ENCODE data around the gene NKD1.

Gene NKD1

DNA sequence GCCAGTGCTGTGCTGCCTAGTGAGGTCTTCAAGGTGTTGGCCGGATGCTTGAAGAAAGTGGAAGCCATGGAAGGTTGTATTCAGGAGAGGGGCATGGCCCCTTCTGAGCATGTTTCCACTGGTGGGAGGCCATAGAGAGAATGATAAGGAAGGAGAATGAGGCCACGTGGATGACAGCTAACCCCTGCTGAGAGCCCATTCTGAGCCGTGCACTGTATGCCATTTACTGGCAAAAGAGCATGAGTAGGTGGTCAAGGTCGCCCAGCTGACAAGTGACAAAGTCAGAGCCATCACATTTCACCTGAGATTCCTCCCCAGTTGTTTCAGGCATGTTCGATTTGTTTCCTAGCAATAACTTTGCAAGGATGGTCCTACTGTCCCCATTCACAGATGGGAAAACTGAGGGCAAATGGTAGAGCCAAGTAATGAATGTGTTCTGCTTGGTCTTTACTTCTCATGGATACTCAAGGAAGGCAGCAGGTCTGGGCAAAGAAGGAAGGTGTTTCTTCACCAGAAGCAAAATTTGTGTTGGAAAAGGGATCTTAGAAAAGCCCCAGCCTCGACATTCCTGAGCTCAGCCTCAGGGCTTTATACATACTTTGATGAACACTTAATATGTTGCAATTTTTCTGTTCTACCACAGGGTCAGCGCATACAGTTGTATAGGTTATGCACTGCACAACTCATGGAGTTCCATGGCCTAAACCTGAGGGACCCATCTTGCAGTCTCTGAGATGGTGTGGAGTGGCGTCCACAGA, 10.5 kb upstream of the NKD1 start:
- no peak overlapping the region for H4K91ac ChIP-seq (ENCODE audit: low read length)
- no peak overlapping the region for H2AK5ac ChIP-seq (ENCODE audit: low read length, severe bottlenecking)
- H3K18ac ChIP-seq (ENCODE audit: low read depth in 1 of 2, low read length in 2 of 2), result no peak overlapping the region
- no peak overlapping the region for H3K9ac ChIP-seq (ENCODE audit: low read length)
- no peak overlapping the region for H2AFZ ChIP-seq (ENCODE audit: low read depth, low read length)
- H3K4me1 ChIP-seq (ENCODE audit: control insufficient read depth, insufficient read depth, low read depth, low read length), result no peaks in the 10 kb centered on the region
- H4K8ac ChIP-seq (ENCODE audit: low read length), result no peak overlapping the region
- H3K27me3 ChIP-seq (ENCODE audit: control insufficient read depth in 1 of 2, insufficient read depth in 1 of 2, low read length in 2 of 2), result peaks cover 10 to 20% of the 10 kb centered on the region in 2 experiments
- no peak overlapping the region for H3K4ac ChIP-seq (ENCODE audit: low read depth in 1 of 2, low read length in 2 of 2)
- WGBS, result 66% methylated on average over 8 of the region's 8 CpGs
- H3K23ac ChIP-seq (ENCODE audit: low read length in 2 of 2), result no peak overlapping the region
- H3K14ac ChIP-seq (ENCODE audit: low read length in 2 of 2), result no peak overlapping the region
- no peaks in the 10 kb centered on the region for H3K36me3 ChIP-seq (ENCODE audit: control insufficient read depth in 1 of 2, insufficient read depth in 2 of 2, low read depth in 1 of 2, low read length in 2 of 2)
- H3K9me3 ChIP-seq (ENCODE audit: control insufficient read depth, low read length), result no peaks in the 10 kb centered on the region
- H3K4me3 ChIP-seq (ENCODE audit: insufficient read depth in 1 of 2, low read depth in 1 of 2, low read length in 2 of 2), result no peak overlapping the region
- H3K4me2 ChIP-seq (ENCODE audit: low read length, poor library complexity, severe bottlenecking), result no peak overlapping the region
- no peak overlapping the region for H2BK120ac ChIP-seq (ENCODE audit: low read depth, low read length)
- no peak overlapping the region for H2BK12ac ChIP-seq (ENCODE audit: low read length in 2 of 2)
- no peak overlapping the region for H2BK5ac ChIP-seq (ENCODE audit: low read depth, low read length, poor library complexity, severe bottlenecking)
- H2BK15ac ChIP-seq (ENCODE audit: low read depth, poor library complexity, severe bottlenecking), result no peak overlapping the region
- H3K27ac ChIP-seq (ENCODE audit: low read length, poor library complexity, severe bottlenecking), result no peak overlapping the region
- DNase-seq, result no peak
- no peaks in the 10 kb centered on the region for H3K79me1 ChIP-seq (replicated peaks; ENCODE audit: low read length, poor library complexity, severe bottlenecking)

DNA sequence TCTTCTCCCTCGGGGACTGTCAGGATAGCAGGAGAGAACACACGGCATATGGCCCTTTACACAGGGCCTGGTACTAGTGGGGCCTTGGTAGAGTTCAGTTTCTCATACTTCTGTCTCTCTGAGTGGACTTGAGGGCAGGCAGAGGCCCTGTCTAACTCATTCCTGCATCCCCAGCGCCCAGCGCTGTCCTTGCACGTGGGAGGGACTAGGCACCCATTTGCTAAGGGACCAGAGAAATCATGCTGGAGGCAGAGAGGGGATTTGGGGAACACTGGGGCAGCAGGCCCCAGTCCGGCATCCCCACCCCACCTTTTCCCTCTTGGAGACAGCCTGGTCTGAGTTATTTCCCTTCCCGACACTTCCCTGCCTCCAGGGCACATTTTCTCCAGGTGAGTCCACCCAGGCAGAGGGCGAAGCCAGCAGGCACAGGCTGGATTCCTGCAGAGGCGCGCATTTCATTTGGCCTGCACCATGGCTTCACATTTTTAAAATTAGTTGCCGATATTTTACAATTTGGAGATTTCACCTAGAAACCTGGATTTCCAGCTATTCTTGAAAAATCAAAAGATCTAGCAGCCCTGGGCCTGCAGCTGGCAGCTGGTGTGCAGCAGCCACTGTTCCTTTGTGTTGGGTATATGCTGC, 9.7 kb upstream of the NKD1 start:
- no peak overlapping the region for H3K9ac ChIP-seq (ENCODE audit: low read length)
- H3K27ac ChIP-seq (ENCODE audit: low read length, poor library complexity, severe bottlenecking), result no peak overlapping the region
- H3K36me3 ChIP-seq (ENCODE audit: control insufficient read depth in 1 of 2, insufficient read depth in 2 of 2, low read depth in 1 of 2, low read length in 2 of 2), result no peaks in the 10 kb centered on the region
- no peak overlapping the region for H3K4me3 ChIP-seq (ENCODE audit: insufficient read depth in 1 of 2, low read depth in 1 of 2, low read length in 2 of 2)
- H3K18ac ChIP-seq (ENCODE audit: low read depth in 1 of 2, low read length in 2 of 2), result no peak overlapping the region
- no peak overlapping the region for H4K8ac ChIP-seq (ENCODE audit: low read length)
- no peak overlapping the region for H4K91ac ChIP-seq (ENCODE audit: low read length)
- no peak overlapping the region for H2AK5ac ChIP-seq (ENCODE audit: low read length, severe bottlenecking)
- H3K79me1 ChIP-seq (replicated peaks; ENCODE audit: low read length, poor library complexity, severe bottlenecking), result no peaks in the 10 kb centered on the region
- no peak overlapping the region for H2BK15ac ChIP-seq (ENCODE audit: low read depth, poor library complexity, severe bottlenecking)
- WGBS, result 75% methylated on average over 11 of the region's 11 CpGs
- H3K23ac ChIP-seq (ENCODE audit: low read length in 2 of 2), result no peak overlapping the region
- no peak overlapping the region for H2BK120ac ChIP-seq (ENCODE audit: low read depth, low read length)
- H3K4me2 ChIP-seq (ENCODE audit: low read length, poor library complexity, severe bottlenecking), result no peak overlapping the region
- H2BK12ac ChIP-seq (ENCODE audit: low read length in 2 of 2), result no peak overlapping the region
- no peak for DNase-seq
- H2AFZ ChIP-seq (ENCODE audit: low read depth, low read length), result no peak overlapping the region
- no peaks in the 10 kb centered on the region for H3K9me3 ChIP-seq (ENCODE audit: control insufficient read depth, low read length)
- H2BK5ac ChIP-seq (ENCODE audit: low read depth, low read length, poor library complexity, severe bottlenecking), result no peak overlapping the region
- no peak overlapping the region for H3K14ac ChIP-seq (ENCODE audit: low read length in 2 of 2)
- H3K27me3 ChIP-seq (ENCODE audit: control insufficient read depth in 1 of 2, insufficient read depth in 1 of 2, low read length in 2 of 2), result peaks cover 12 to 28% of the 10 kb centered on the region in 2 experiments
- H3K4me1 ChIP-seq (ENCODE audit: control insufficient read depth, insufficient read depth, low read depth, low read length), result no peaks in the 10 kb centered on the region
- H3K4ac ChIP-seq (ENCODE audit: low read depth in 1 of 2, low read length in 2 of 2), result no peak overlapping the region

DNA sequence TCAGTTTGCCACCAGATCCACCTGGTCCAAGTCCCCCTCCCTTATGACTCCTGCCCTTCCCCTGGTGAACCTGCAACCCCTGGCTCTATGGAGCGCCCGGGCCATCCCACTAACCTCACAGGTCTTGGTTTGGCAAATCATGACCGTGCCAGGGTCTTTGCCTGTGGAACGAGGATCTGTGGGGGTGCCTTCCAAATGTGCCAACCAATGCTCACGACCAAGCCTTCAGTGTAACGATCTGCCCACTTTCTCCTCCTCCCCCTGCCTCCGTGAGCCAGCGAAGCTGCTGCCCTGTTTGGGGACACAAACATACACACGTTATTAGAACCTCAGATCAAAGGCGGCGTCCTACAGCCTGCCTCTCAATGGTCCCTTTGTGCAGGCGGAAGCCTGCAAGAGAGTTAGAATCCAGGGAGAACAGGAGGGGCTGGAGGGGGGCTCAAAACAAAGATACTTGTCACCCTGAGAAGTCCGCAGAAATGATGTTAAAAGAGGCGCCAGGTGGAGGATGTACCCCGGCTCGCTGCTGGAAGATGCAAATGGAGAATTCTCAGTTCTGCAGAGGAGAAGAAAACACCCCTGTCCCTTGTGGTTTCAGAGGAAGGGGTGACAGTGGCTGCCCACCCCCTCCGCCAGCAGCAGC, 9.0 kb upstream of the NKD1 start:
- DNase-seq, result no peak
- H3K27me3 ChIP-seq (ENCODE audit: control insufficient read depth in 1 of 2, insufficient read depth in 1 of 2, low read length in 2 of 2), result peaks cover 18 to 34% of the 10 kb centered on the region in 2 experiments
- no peaks in the 10 kb centered on the region for H3K4me1 ChIP-seq (ENCODE audit: control insufficient read depth, insufficient read depth, low read depth, low read length)
- WGBS, result 82% methylated on average over 17 of the region's 17 CpGs
- no peak overlapping the region for H3K9ac ChIP-seq (ENCODE audit: low read length)
- H2BK12ac ChIP-seq (ENCODE audit: low read length in 2 of 2), result no peak overlapping the region
- no peak overlapping the region for H3K4me2 ChIP-seq (ENCODE audit: low read length, poor library complexity, severe bottlenecking)
- no peak overlapping the region for H3K18ac ChIP-seq (ENCODE audit: low read depth in 1 of 2, low read length in 2 of 2)
- H3K36me3 ChIP-seq (ENCODE audit: control insufficient read depth in 1 of 2, insufficient read depth in 2 of 2, low read depth in 1 of 2, low read length in 2 of 2), result no peaks in the 10 kb centered on the region
- H2AK5ac ChIP-seq (ENCODE audit: low read length, severe bottlenecking), result no peak overlapping the region
- no peak overlapping the region for H4K91ac ChIP-seq (ENCODE audit: low read length)
- no peak overlapping the region for H4K8ac ChIP-seq (ENCODE audit: low read length)
- no peak overlapping the region for H2BK15ac ChIP-seq (ENCODE audit: low read depth, poor library complexity, severe bottlenecking)
- no peak overlapping the region for H2AFZ ChIP-seq (ENCODE audit: low read depth, low read length)
- H3K79me1 ChIP-seq (replicated peaks; ENCODE audit: low read length, poor library complexity, severe bottlenecking), result no peaks in the 10 kb centered on the region
- no peak overlapping the region for H3K14ac ChIP-seq (ENCODE audit: low read length in 2 of 2)
- no peaks in the 10 kb centered on the region for H3K9me3 ChIP-seq (ENCODE audit: control insufficient read depth, low read length)
- H3K23ac ChIP-seq (ENCODE audit: low read length in 2 of 2), result no peak overlapping the region
- H3K4me3 ChIP-seq (ENCODE audit: insufficient read depth in 1 of 2, low read depth in 1 of 2, low read length in 2 of 2), result no peak overlapping the region
- H3K27ac ChIP-seq (ENCODE audit: low read length, poor library complexity, severe bottlenecking), result no peak overlapping the region
- no peak overlapping the region for H2BK5ac ChIP-seq (ENCODE audit: low read depth, low read length, poor library complexity, severe bottlenecking)
- no peak overlapping the region for H3K4ac ChIP-seq (ENCODE audit: low read depth in 1 of 2, low read length in 2 of 2)
- H2BK120ac ChIP-seq (ENCODE audit: low read depth, low read length), result no peak overlapping the region

Data from mesenchymal stem cell (in vitro differentiated cells and primary cell).